HL-60/S4 treated with phorbol 12-myristate 13-acetate at 8.2 ng/mL for 4 days and 3 days (cell line): ENCODE data around the gene MITF.

ENCODE experiments used
- in situ Hi-C: fragments of 300-500 bp; cut with MboI; formaldehyde crosslinking; loops from 2 replicates; pipeline ENCODE4 v1.15.0; 2022; ENCODE audit warnings: low sequenced_read_pairs

MITF gene

DNA sequence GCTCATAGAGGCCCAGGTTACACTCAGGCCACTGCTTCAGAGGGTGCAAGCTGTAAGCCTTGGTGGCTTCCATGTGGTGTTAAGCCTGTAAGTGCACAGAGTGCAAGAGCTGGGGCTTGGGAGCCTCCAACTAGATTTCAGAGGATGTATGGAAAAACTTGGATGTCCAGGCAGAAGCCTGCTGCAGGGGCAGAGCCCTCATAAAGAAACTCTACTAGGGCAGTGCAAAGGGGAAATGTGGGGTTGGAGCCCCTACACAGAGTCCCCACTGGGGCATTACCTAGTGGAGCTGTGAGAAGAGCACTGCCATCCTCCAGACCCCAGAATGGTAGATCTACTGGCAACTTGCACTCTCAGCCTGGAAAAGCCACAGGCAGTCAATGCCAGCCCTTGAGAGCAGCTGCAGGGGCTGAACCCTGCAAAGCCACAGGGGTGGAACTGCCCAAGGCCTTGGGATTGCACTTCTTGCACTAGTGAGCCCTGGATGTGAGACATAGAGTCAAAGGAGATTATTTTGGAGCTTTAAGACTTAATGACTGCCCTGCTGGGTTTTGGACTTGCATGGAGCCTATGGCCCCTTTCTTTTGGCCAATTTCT, 14.0 kb downstream of the MITF start:
- in situ Hi-C loops: no loop called here

DNA sequence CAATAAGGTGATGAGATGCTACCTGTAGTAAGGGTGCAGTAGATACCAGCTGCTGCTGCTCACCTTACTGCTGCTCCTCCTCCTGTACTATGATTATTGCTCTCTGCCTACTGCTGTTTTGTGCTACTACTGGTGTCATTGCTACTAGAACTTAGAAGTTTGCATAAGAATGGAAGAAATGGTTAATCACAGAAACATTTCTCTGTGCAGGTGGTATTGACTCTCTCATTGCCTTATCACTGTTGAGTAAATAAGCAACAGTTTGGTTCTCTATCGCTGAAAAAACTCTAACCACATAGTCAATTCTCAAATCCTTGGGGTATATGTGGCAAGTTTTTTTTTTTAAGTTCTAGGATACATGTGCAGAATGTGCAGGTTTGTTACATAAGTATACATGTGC, 16.5 kb downstream of the MITF start:
- in situ Hi-C loops: no loop called here

DNA sequence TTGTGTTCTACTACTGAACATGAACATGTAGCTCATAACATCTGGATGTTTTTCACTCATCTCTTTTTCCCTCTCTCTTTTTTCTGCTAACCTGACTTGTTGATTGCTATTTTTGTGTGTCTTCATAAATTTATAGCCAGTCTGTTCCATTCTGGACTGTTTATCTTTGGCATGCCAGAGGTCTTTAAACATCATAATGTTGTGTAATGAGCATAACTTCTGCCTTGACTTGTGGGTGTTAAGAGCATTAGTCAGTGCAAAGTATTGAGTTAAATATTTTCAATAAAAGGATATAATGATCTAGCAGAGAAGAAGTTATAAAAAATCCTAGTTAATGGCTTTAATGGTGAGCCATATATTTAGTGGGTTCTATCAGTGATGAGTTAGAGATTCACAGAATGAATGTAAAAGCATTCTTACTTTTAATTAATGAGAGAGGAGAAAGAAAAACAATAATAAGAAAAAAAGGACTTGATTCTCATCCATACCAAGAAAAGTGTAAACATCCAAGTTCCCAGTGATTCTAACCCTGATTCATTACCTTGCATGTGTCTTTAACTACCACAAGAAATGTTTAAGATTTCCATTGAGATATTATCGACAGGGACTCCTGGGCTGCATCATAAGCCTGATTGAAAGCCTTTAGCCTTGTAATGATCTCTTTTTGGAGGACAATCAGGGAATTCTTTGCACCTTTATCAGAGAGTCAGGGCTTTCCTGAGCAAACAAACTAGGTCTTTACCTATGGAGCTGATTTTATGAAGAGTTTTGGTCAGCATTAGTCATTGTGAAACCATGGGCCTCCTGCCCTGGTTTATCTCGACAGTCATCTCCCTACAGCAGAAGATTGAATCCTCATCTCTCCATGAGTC, 22.9 kb downstream of the MITF start:
- in situ Hi-C loops: no loop called here

DNA sequence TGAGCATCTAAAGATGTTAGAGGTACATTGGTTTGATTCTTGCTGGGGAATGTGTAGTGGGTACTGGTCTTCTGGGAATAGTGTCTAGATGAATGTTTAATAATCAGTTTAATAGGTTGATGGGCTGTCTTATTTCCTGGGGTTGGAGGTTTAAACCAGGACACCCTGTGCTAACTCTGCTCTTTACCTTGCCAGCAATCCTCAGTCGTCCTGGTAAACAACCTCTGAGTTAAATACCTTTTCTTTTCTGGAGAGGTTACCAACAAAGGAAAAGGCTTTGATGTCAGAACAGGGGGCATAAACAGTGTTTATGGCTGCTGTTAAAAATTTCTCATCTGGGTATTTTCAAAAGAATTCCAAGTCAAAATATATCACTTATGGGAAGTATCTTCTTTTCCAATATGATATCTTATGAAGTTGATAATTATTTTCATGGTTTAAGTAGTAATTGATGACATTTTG, 23.5 kb downstream of the MITF start:
- in situ Hi-C loops: no loop called here

DNA sequence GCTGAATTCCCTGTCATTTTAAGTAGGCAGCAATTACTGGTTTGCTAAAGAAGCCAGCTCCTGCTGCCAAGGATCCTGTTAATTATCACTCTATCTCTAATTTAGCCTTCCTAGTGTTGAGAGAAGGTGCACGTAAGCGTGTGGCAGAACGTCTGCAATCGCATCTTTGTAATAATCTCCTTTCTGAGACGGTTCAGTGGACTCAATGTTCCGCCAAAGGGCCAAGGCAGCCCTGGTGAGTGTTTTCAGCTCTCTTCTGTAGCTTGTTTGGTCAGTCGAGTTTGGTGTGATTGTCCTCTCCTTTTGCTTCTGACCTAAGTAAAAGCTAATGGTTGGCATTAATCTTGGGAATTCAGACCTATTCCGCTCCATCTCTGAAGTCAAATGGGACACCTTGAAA, 24.2 kb downstream of the MITF start:
- in situ Hi-C loops: no loop called here

DNA sequence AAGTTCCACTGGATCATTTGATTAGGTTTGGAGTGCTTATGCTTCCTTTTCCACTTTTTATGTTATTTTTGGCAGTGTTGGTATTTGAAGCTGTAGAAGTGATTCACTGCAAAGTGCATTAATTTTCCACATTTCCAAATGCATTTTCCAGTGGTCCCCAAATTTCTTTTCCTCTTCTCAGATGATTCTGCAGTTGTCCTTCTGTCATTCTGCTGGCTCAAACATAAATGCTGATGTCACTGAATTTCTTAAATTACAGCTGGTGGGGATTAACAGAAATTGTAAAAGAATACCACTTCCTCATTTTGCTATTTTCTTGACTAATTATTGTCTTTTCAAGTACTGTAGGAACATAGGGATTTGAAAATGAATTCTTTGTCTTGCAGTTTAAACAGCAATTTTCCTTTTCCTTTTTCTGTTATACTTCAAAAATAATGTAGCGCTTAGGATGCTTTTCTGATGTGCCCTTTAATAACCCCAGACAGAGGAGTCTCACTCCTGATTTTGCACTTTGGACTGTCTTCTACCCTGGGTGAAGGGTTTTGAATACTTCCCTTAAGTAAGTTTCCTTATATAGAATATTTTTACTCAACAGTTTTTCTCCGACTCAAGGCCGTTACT, 25.0 kb downstream of the MITF start:
- in situ Hi-C loops: no loop called here

DNA sequence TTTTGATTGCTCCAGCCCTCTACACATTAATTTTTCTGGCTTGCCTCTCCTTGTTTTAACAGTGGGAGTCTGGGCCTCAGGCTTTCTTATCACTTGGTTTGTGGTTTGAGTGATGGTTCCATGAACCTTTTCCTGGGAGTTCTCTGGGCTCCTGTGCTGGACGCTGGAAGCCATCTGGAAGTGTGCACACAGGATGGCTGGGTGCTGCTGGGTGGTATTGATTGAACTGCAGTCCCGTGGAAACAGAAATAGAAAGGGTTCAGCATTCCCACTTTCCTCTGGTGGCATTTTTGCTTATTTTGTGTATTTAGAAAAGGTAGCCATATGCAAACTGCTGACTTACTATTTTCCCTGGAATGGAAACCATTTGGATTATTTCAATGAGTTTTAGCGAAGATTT, 25.6 kb downstream of the MITF start:
- in situ Hi-C loops: no loop called here

DNA sequence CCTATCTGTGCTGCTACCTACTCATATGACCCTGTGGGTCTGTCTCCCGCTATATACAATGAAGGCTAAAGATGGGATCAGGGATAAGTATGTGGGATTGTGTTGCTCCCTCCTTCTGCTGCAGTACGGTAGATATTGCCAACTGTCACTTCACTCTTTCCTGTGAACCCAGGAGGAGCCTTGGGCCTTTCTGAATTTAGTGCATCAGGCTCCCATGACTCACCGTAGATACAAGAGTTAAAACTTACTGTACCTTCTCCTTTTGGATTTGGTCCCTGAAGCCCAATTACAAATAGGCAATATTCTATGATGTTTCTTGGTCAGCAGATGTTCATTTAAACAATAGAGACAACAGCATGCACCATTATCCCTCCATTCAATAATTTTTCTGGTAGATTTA, 27.4 kb downstream of the MITF start:
- in situ Hi-C loops: no loop called here

DNA sequence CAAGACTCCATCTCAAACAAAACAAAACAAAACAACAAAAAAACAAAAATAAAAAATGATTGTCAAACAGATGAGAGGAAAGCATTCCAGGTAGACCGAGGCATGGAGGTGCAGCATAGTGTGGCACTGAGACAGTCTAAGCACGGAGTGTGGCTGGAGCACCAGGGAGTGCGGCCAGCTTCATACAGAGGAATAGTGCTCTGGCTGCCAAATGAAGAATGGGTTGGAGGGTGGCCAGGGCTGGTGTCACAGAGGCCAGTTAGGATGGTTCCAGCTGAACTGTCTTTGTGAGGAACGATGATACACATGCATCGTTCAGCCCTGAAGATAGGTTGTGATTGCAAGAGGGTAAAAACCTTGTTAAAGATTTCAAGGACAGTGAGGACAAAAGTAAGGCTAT, 28.3 kb downstream of the MITF start:
- in situ Hi-C loops: no loop called here

DNA sequence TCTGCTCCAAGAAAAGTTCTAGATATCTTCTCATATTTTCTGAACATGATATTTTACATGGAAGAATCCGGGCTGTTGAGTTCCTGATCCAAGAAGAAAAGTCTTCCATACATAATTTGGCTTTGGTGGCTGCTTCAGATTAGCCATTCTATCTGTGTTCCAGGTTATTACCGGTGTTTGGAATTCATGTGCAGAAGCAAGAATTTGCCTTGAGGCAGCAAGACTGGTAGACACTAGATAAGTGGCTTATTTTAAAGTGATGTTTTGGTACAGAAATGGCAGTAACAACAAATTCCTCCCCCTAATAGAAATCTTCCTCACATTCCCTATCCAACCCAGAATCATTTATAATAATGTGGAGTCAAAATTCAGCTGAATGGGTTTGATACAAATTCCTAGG, 29.2 kb downstream of the MITF start:
- in situ Hi-C loops: no loop called here

DNA sequence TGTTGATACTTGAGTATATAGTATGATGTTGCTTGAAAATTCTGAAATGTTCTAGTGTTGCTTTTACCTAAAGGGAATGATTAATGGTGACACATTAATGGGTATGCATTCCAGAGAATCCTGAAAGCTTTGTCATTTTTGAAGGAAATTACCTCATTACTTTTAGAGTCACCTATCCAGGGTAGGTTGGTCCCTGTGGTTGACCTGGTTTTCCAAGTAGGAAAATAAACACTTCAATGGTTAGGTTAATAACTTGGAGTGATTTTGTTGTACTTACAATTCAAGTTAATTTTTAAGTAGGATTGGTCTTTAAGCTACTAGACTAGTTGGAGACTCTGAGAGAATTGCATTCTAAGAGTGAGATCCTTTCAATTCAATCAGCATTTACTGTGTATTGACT, 31.0 kb downstream of the MITF start:
- in situ Hi-C loops: no loop called here

DNA sequence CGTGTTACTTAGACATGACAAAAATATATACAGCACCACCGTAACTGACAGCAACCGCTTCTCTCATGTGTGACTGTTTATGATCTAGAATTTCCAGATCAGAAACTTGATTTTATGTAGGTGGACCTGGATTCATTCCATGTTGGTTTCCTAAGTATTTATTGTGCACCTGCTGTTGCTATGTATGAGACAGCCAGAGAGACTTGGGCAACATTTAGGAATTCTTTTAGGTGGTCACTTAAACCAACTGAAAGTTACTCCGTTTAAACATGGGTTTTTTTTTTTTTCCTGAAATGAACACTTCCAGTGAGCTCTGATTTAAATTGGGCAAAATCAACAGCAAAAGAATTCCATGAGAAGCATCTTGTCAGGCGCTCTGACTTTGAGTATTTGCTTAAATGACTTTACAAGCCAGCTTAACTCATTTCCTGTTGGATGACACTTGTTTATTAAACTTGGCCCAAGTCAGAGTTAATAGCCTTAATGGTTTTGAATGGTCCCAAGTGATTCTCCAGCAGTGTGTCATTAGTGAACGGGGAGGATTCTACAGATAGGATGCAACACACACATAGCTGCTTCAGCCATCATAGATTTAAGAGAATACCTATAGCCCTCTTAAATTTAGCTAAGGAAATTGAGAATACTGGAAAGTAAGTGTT, 31.8 kb downstream of the MITF start:
- in situ Hi-C loops: no loop called here

DNA sequence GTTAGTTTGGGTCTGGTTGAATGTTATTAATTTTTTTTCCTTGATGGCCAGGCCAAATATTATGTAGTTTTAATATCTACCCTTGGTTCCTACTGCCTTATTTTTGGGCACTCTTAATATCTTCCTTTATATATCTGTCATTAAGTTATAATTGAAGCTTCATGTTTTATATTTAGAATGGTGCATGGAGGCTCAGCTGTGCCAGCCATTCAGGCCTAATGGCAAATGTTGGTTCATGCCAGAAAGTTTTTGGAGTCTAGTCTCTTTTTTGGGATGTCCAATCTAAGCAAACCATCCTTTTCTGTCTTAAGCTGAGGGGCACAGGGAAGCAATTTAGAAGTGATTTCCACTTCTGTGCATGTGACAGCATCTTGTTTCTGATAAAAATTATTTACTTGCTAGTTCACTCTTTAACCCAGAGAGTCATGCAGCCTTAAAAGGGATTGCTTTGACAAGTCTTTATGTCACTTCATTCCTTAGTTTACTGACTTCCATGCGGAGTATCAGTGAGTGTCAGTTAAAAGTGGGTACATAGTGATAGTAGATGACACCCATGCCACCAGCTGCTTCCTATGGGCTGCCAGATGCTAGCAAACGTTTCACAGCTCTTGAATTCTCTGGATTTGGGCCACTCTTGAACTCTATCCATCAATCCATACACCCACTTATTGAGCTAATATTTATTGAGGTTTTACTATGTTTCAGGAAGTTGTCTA, 33.0 kb downstream of the MITF start:
- in situ Hi-C loops: no loop called here

DNA sequence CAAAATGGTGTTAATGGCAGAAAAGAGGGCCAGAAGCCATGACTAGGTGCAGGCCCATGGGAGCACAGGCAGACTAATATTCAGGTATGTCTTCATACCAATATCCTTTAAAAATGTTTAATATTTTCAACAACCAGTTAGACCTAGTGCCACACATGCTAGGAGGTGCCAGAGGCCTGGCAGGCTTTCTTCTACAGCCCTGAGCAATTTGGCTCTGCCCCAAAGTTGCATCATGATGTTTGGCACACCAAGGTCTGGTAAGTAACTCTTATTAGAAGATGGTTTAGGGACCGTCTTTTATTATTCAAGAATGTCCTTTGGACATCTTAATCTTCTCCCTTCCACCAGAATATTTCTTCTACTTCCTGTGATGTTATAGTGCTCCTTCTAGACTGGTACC, 34.8 kb downstream of the MITF start:
- in situ Hi-C loops: no loop called here

DNA sequence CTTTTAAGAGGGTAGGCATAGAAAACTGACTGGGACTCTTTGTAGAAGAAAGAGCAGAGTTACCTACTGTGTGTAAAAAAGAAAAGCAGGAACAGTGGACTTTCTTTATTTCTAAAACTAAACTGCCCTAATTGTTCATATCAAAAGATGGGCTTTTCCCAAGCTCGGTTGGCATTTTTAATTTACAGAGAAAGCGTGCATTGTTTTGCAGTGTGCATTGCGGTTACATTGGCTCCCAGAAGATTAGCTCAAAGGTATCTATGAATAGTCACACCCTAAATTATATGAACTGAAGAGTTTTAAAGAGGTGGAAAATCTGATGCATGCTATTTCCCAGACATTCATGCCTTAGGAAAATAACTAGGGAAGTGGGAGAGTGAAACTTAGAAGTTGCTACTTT, 36.5 kb downstream of the MITF start:
- in situ Hi-C loops: no loop called here

DNA sequence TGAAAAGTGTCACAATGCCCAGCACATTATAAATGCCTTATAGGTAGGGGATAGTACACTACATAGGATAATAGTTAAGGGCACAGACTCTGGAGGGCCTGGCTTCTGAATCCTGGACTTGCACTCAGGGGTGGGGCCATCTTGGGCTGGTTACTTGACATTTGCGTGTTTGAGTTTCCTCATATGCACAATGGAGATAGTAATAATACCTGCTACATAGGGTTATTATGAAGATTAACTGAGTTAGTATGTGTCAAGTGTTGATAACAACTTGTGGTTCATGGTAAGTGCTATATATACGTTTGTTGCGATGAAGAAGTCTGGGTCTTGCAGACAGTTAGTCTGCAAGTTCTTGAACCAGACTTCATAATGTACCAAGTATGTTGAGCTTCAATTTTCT, 37.0 kb downstream of the MITF start:
- in situ Hi-C loops: no loop called here

DNA sequence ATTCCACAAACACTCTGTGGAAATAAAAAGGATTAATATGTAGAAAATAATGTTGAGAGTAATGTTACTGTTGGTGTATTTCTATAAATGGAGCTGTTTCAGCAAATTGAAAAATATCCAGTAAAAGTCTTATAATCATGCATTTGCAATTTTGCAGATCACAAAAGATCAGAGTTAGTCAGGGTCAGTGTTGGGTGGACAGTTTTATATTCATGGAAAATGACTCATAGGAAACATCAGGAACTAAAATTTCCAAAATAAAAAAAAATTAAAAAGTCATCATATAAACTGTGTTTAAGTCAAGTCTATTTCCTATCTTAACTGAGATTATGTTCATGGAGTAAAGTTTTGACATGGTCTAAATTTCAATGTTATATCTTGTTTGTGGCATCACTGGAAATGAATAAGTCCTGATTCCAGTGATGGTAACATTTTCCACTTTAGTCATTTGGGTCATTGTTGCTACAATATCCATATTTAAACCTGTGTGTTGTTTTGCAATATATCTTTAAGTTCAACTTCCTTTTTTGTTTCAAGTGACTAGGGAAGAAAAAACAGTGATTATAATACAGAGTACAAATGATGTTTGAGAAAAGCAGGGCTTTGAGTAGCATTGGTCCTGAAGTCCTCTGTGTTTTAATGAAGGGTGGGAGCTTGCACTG, 37.8 kb downstream of the MITF start:
- in situ Hi-C loops: no loop called here

DNA sequence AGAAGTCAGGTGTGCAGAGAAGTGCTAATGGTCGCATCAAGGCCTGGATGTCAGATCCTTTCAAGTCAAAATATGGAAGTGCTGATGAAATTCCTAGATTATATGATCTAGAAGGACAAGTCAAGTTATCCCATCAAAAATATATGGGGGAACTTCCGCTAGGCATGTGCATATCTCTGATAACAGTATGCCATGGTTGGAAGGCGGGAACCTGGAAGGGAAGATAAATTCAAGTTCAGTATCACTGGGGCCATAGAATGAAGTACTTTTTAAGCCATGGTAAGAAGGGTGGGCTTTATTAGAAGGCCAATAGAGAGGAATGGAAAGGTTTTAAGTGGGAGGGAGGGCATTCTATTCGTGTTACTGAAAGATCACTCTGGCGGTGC, 38.3 kb downstream of the MITF start:
- in situ Hi-C loops: no loop called here

DNA sequence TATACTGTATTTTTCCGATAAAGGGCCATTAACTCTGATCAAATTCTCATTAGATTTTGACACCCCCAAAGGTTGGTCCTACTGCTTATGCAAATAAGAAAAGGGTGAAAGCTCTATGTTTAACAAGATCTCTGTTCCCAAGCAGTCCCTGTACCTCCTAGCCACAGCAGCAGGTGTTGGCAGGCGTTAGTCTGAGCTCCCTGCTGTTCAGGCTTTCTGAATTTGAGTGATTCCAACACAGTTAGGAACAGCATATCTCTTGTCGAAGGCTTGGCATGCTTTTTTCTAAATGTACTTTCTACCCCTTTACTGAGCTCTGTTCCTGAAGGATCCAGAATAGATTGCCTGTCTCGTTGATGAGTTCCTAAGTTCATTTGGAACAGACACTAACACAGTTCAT, 42.3 kb downstream of the MITF start:
- in situ Hi-C loops: no loop called here

DNA sequence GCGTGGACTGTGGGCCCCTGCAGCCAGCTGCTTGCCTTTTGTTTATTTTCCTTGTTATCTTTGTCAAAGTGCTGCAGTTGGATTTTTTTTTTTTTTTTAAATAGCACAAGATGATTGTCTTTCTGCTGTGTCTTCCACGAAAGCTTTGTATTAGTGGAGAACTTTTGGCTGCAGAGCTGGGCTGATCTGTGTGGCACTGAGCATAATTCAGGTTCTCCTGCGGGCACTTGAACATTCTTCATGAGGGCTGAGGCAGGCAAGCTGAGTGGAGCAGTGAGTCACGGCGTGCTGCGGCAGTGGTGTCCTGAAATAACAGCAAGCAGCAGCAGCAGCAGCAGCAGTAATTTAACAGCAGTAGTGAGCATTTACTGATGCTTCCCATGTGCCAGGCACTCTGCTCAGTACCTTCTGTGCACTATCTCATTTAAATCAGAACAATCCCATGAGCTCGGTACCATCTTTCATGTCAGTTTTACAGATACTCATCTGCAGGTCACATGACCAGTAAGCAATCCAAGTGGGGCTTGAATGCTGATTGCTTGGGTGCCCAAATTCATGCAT, 45.8 kb downstream of the MITF start:
- in situ Hi-C loops: no loop called here
